Hepatocyte (in vitro differentiated cells): Measurements from ENCODE around the gene ZBTB20. TPM values are rescaled to one million over a fixed set of nuclear protein-coding genes. Genes with fewer than 3 reads are reported as not detected.

ENCODE experiments used
- DNase-seq: peaks from one replicate; pipeline ENCODE4 v3.0.0-alpha.2; 2016; ENCODE audit warnings: low spot score
- H2AFZ ChIP-seq: fragments of 200-600 bp; sonication (generic); 2 replicates; pipeline ENCODE4 v1.6.0; 2016; ENCODE audit warnings: antibody characterized with exemption, mild to moderate bottlenecking
- H3K27ac ChIP-seq: fragments of 200-600 bp; sonication (generic); 2 replicates; pipeline ENCODE4 v1.5.1; 2016; ENCODE audit warnings: mild to moderate bottlenecking
- H3K27me3 ChIP-seq: fragments of 200-600 bp; sonication (generic); 2 replicates; pipeline ENCODE4 v1.6.1; 2016
- H3K36me3 ChIP-seq: fragments of 200-600 bp; sonication (generic); replicated peaks from 2 replicates; pipeline ENCODE4 v1.5.1; 2016; ENCODE audit warnings: low read depth; ENCODE audit not compliant: insufficient read depth
- H3K4me1 ChIP-seq: fragments of 200-600 bp; sonication (generic); 2 replicates; pipeline ENCODE4 v1.5.1; 2016; ENCODE audit warnings: mild to moderate bottlenecking, moderate library complexity; ENCODE audit not compliant: insufficient read depth
- H3K4me2 ChIP-seq: fragments of 200-600 bp; sonication (generic); 2 replicates; pipeline ENCODE4 v1.6.0; 2016
- H3K4me3 ChIP-seq: fragments of 200-600 bp; sonication (generic); 2 replicates; pipeline ENCODE4 v1.5.1; 2016; ENCODE audit warnings: mild to moderate bottlenecking
- H3K79me2 ChIP-seq: fragments of 200-600 bp; sonication (generic); 2 replicates; pipeline ENCODE4 v1.6.0; 2017; ENCODE audit warnings: mild to moderate bottlenecking
- H3K9me2 ChIP-seq: fragments of 200-600 bp; sonication (generic); replicated peaks from 2 replicates; pipeline ENCODE4 v1.6.0; 2017; ENCODE audit warnings: mild to moderate bottlenecking; ENCODE audit not compliant: insufficient read depth
- H3K9me3 ChIP-seq: fragments of 200-600 bp; sonication (generic); 2 replicates; pipeline ENCODE4 v1.5.1; 2016; ENCODE audit warnings: low read depth, mild to moderate bottlenecking
- H4K20me1 ChIP-seq: fragments of 200-600 bp; sonication (generic); 2 replicates; pipeline ENCODE4 v1.6.0; 2016; ENCODE audit warnings: mild to moderate bottlenecking; ENCODE audit not compliant: insufficient read depth, poor library complexity, severe bottlenecking
- CTCF ChIP-seq: fragments of 200-600 bp; sonication (generic); IDR thresholded peaks from 2 replicates; pipeline ENCODE4 v1.5.1; 2016; ENCODE audit warnings: antibody characterized with exemption, mild to moderate bottlenecking; ENCODE audit not compliant: poor library complexity
- EZH2 ChIP-seq: fragments of 200-600 bp; sonication (generic); IDR thresholded peaks from 2 replicates; pipeline ENCODE4 v1.6.1; 2016; ENCODE audit warnings: antibody characterized with exemption, mild to moderate bottlenecking, borderline replicate concordance
- EZH2phosphoT487 ChIP-seq: fragments of 200-600 bp; sonication (generic); IDR thresholded peaks from one replicate; pipeline ENCODE4 v1.6.1; 2018; ENCODE audit warnings: antibody characterized with exemption, mild to moderate bottlenecking, low read depth, moderate library complexity; ENCODE audit not compliant: unreplicated experiment, severe bottlenecking
- WGBS: methylation state at CpG from one replicate; pipeline ENCODE4 v1.1.6; 2016; ENCODE audit warnings: low lambda C conversion rate; ENCODE audit errors: missing lambda C conversion rate; 5-methylcytosine and 5-hydroxymethylcytosine counted together
- polyA plus RNA-seq: library from polyadenylated mRNA; unstranded; fragments of >200 nt; fragmentation: Nextera tagmentation; extraction: Ambion mirVana; gene quantifications from 2 replicates; pipeline ENCODE4 v1.2.1, GENCODE V29; 2016
- total RNA-seq: library from RNA; depleted of rRNA; stranded (reverse); fragments of >200 nt; gene quantifications from 2 replicates; pipeline ENCODE4 v1.2.3, GENCODE V29; 2014

The ZBTB20 gene
- total and polyA plus RNA-seq, 2 experiments from 2014 or later = 25.8 to 28.0 TPM

GRCh38 chr3:114310695-114311094 lies 836.4 kb downstream of the ZBTB20 start:
- 88% methylated on average over 2 of the region's 2 CpGs for WGBS
- H3K79me2 ChIP-seq = no peaks in the 10 kb centered on the region
- TF ChIP-seq EZH2 = no peak
- no peak for TF ChIP-seq EZH2phosphoT487

GRCh38 chr3:114308830-114309229 lies 838.3 kb downstream of the ZBTB20 start:
- no peaks in the 10 kb centered on the region for H3K9me3 ChIP-seq
- no peak for DNase-seq
- no peak overlapping the region for H3K4me3 ChIP-seq
- no peaks in the 10 kb centered on the region for H3K27me3 ChIP-seq
- no peaks in the 10 kb centered on the region for H4K20me1 ChIP-seq
- TF ChIP-seq CTCF = no peak
- TF ChIP-seq EZH2phosphoT487 = no peak
- no peak for TF ChIP-seq EZH2
- no peak overlapping the region for H3K4me2 ChIP-seq
- H3K79me2 ChIP-seq = no peaks in the 10 kb centered on the region
- H2AFZ ChIP-seq = no peak overlapping the region
- H3K4me1 ChIP-seq = no peaks in the 10 kb centered on the region
- 90% methylated on average over 5 of the region's 5 CpGs for WGBS
- no peak overlapping the region for H3K27ac ChIP-seq
- no peaks in the 10 kb centered on the region for H3K36me3 ChIP-seq
- H3K9me2 ChIP-seq = no peaks in the 10 kb centered on the region

More at GRCh38 chr3:114310695-114311094, 836.4 kb downstream of the ZBTB20 start:
- H3K4me3 ChIP-seq = no peak overlapping the region
- H3K9me3 ChIP-seq = no peaks in the 10 kb centered on the region
- no peaks in the 10 kb centered on the region for H3K27me3 ChIP-seq
- H3K9me2 ChIP-seq = no peaks in the 10 kb centered on the region
- no peaks in the 10 kb centered on the region for H3K36me3 ChIP-seq
- no peak overlapping the region for H3K27ac ChIP-seq
- no peaks in the 10 kb centered on the region for H3K4me1 ChIP-seq
- H3K4me2 ChIP-seq = no peak overlapping the region
- H2AFZ ChIP-seq = no peak overlapping the region
- no peak for DNase-seq
- no peaks in the 10 kb centered on the region for H4K20me1 ChIP-seq

- no peak for TF ChIP-seq EZH2
- TF ChIP-seq CTCF = no peak
- TF ChIP-seq EZH2phosphoT487 = no peak
- Histone ChIP-seq H3K4me3 (no peak overlapping the region), H3K36me3 (no peaks in the 10 kb centered on the region), H3K9me3 (no peaks in the 10 kb centered on the region), H3K27ac (no peak overlapping the region), H3K27me3 (no peaks in the 10 kb centered on the region), H3K4me2 (no peak overlapping the region), H4K20me1 (no peaks in the 10 kb centered on the region), H2AFZ (no peak overlapping the region), H3K9me2 (no peaks in the 10 kb centered on the region), H3K4me1 (no peaks in the 10 kb centered on the region), H3K79me2 (no peaks in the 10 kb centered on the region)
- DNase-seq = no peak
- WGBS = 91% methylated on average over 2 of the region's 2 CpGs
These were observed 838.7 kb downstream of the ZBTB20 start for GRCh38 chr3:114308377-114308776.

GRCh38 chr3:114307832-114308231 lies 839.3 kb downstream of the ZBTB20 start:
- no peak for DNase-seq
- no peak overlapping the region for H2AFZ ChIP-seq
- H3K9me3 ChIP-seq = no peaks in the 10 kb centered on the region
- H3K9me2 ChIP-seq = no peaks in the 10 kb centered on the region
- no peaks in the 10 kb centered on the region for H3K4me1 ChIP-seq
- no peak overlapping the region for H3K27ac ChIP-seq
- WGBS = 88% methylated on average over 3 of the region's 3 CpGs
- H4K20me1 ChIP-seq = no peaks in the 10 kb centered on the region
- H3K4me3 ChIP-seq = no peak overlapping the region
- TF ChIP-seq EZH2phosphoT487 (no peak), EZH2 (no peak), CTCF (no peak)
- no peak overlapping the region for H3K4me2 ChIP-seq
- H3K79me2 ChIP-seq = no peaks in the 10 kb centered on the region
- H3K36me3 ChIP-seq = no peaks in the 10 kb centered on the region
- H3K27me3 ChIP-seq = no peaks in the 10 kb centered on the region
